Measurements from ENCODE around the gene ADCY1. TPM values are rescaled to one million over a fixed set of nuclear protein-coding genes. Genes with fewer than 3 reads are reported as not detected.
A peak's percentile ranks its signal among the peaks of the same experiment; 100 is the strongest.

The ADCY1 gene
- total RNA-seq, 2 donors from 2014 or later = 0.87 to 1.2 TPM

DNA sequence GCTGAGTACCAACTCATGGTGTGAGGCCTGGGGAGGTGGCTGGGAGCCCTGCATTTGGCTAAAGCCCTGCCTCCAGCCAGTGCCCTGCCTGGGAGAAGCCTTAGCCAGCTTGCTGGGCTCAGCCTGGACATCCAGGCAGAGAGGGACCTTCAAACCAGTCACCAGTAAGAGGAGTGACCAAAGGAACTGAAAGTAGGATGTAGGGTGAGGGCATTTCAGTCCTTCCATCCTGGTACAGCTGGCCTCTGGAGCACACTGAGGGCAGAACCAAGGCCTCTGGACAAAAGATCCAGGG is 124.8 kb downstream of the ADCY1 start:
- intact Hi-C loops (cut with DNase I, micrococcal nuclease) = no loop called here
- DNase-seq (no peak), ATAC-seq (no peak)

DNA sequence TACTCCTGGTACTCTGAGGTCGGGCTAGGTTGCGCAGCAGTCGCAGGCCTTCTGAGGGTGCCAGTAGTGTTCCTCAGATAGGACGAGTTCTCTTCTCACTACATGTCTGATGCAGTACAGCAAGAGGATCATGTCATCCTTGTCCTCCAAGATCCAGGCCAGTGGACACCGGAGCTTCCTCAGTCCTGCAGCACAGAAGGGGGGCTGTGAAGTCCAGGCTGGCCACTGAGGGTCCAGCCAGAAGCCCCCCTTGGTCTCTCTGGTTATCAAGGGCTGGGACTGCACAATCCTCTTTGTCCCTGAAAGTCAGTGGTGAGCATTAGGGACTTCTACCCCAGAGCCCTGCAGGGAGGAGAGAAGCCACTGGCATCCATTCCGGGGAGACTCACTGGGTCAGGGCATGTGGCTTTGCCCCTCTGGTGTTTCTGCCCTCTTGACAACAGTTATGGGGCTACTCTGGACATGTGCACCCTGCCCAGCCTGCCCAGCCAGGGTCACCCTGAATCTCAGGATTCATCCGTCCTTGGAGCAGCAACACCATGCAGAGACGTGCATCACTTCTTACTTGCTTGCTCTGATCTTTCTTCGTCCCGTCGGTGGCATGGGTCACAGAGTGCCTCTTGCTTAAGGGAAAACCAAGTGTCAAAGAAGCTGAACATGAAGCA is 125.7 kb downstream of the ADCY1 start:
- intact Hi-C loops (cut with DNase I, micrococcal nuclease) = no loop called here
- ATAC-seq = no peak
- peak in 1 of 2 donors; percentile 1 for DNase-seq

DNA sequence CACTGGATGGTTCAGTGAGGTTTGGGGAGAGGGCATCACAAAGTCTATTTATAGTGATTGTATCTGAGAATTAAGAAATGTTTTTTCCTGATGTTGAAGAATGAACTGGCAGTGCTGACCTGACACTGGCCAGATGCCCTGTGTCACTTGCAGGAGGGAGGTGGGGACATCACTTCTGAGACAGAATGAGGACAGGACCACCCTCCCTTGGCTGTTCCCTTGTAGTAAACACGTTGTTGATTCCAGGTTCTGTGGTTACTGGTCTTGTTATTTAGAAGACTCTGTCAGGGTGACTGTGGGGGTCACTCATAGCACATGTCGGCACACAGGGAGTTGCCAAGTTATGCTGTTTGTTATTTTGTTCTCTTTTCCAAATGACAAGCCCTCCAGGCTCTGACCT is 126.4 kb downstream of the ADCY1 start:
- intact Hi-C loops (cut with DNase I, micrococcal nuclease) = no loop called here
- DNase-seq (no peak), ATAC-seq (no peak)

DNA sequence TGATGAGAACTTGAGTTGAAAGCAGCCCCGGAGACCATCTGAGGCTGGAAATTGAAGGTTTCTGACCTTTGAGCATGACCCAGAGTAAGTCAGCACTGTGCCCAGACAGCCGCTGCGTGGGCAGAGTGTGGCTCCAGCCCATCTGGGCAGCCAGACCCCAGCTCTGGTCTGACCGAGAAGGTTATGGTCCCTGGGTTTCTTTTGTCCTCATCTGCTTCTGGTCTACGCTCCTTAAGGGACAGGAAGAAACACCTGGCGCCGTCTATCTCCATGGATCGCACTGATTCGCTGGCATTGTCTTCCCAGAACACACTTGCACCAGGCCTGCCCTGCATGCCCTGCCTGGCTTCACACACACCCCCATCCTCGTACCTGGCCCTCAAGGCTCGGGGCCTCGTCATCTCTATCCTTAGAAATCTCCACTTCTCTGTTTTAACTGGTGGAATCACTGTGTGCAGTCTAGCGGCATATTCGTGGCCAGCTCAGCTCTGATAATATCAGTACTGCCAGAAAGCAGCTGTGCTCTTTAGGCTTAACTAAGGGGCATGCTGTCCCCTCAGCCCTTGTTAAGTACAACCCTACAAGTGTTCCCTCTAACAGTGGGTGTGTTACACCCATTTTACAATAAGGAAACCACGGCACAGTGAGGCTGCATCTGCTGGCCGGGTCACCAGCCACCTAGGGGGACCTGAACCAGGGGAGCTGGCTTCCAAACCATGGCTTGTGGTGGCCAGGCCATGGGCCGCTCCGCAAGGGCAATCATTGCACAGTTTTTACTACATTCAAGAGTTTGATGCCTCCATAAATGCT is 127.7 kb downstream of the ADCY1 start:
- intact Hi-C loops (cut with DNase I, micrococcal nuclease) = no loop called here
- no peak for ATAC-seq
- peak in 1 of 2 donors; percentile 1 for DNase-seq

DNA sequence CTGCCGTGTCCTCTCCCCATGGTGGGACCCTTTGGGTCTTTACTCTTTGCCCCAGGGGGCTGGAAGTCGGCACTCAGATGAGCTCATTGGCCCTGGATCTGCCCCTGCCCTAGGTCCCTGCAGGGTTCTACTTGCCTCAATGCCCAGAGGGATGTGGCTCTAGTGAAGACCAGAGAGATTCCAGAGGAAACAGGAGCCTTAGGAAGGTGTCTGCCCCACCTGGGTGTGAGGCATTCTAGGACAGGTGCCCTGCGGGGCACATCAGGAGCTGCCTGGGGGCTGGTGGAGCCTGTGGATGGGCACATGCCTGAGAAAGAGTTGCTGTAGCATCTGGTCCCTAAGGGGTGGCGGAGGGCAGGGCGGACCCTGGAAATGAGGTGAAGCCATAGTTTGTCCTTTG is 128.6 kb downstream of the ADCY1 start:
- intact Hi-C loops (cut with DNase I, micrococcal nuclease) = no loop called here
- no peak for ATAC-seq
- peak in 1 of 2 donors; percentile 1 for DNase-seq

DNA sequence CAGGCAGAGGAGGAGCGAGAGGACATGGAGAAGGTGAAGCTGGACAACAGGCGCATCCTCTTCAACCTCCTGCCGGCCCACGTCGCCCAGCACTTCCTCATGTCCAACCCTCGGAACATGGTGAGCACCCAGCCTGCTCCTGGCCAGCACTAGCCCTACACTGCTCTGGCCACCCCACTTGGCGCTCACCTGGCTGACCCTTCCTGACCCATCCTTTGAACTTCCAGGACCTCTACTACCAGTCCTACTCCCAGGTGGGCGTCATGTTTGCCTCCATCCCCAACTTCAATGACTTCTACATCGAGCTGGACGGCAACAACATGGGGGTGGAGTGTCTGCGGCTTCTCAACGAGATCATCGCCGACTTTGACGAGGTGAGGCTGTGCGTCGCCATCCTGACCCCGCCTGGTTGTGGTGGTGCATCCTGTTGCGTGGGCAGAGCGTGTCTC is 129.2 kb downstream of the ADCY1 start:
- intact Hi-C loops (cut with DNase I, micrococcal nuclease) = no loop called here
- ATAC-seq = no peak
- peak in 1 of 2 donors; percentile 1 for DNase-seq

DNA sequence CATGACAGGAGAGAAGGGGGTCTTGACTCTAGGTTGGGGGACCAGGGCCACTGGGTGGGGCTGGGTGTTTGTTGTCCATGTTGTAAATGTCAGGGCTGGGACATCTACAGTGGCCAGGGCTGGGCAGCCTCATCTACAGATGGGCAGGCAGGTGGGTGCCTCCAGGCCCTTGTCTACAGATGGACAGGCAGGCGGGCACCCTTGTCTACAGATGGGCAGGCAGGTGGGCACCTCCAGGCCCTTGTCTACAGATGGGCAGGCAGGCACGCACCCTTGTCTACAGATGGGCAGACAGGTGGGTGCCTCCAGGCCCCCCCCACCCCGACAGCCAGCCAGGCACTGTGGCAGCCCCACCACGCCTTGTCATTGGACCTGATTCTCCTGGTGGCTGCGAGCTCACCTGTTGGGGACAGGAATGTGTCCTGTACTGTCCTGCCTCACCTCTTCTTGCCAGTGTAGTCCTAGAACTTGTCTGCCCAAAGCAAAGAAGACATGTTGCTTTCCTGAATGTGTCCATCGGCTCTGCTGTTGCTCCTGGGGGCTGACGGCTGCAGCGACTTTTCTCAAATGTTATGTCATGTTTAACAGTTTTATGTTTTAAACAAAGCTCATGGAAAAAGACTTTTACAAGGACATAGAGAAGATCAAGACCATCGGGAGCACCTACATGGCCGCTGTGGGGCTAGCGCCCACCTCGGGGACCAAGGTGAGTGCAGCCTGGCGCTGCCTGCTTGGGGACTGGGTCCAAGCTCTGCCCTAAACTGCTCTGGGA is 129.9 kb downstream of the ADCY1 start:
- no peak for ATAC-seq
- intact Hi-C loops (cut with DNase I, micrococcal nuclease) = no loop called here
- peak in 1 of 2 donors; percentile 1 for DNase-seq

DNA sequence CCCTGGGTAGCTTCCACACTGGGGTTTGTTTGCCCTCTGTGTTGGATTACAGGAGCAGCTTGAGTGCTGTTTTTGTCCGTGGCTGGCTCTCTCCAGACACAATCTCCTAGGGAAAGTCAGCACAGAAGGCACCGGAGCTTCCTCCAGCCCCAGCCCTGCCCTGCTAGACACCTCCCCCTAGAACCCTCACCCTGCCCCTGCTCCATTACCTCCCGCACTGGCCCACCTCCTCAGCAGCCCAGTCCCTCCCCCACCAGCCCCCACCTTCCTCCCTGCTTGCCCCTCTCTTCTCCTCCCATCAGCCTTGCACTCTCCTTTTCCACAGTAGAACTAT is 130.5 kb downstream of the ADCY1 start:
- DNase-seq (peak in 1 of 2 donors; percentile 0), ATAC-seq (no peak)
- intact Hi-C loops (cut with DNase I, micrococcal nuclease) = no loop called here

DNA sequence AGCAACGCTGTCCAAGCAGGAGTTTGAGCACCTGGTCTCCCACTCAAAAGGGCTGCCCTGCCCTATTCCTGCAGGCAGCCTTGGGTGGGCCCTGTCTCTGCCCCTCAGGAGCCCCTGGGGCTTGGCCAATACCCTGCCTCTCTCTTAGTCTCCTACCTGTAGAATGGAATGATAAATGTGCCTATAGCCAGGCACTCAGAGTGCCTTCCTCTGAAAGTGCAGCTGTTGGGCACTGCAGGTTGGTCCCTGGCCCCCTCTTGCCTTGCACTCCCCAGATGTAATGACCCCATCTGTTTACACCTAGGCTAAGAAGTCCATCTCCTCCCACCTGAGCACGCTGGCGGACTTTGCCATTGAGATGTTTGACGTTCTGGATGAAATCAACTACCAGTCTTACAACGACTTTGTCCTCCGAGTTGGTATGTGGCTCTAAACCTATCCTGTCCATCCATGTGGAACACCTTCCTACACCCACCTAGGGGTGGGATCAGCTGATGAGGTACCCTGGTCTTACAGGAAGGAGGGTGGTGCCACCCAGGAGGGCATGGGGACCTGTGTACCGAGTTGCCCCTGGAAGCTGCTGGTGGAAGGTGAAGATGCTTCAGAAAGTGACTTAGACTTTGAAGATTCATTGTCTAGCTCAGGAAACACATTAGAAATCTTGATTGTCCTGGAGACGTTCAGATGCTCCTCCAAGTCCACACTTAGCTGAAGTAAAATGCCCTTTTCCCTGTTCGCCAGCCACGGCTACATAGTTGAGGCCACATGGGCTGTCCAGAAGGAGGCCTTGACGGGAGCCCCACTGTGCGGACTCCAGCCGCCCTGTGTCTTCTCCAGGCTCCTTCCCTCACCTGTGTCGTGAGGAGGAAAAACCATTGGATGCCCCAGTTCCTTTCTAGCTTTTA is 134.1 kb downstream of the ADCY1 start:
- ATAC-seq (no peak), DNase-seq (peak in 1 of 2 donors; percentile 0)
- intact Hi-C loops (cut with DNase I, micrococcal nuclease) = no loop called here

DNA sequence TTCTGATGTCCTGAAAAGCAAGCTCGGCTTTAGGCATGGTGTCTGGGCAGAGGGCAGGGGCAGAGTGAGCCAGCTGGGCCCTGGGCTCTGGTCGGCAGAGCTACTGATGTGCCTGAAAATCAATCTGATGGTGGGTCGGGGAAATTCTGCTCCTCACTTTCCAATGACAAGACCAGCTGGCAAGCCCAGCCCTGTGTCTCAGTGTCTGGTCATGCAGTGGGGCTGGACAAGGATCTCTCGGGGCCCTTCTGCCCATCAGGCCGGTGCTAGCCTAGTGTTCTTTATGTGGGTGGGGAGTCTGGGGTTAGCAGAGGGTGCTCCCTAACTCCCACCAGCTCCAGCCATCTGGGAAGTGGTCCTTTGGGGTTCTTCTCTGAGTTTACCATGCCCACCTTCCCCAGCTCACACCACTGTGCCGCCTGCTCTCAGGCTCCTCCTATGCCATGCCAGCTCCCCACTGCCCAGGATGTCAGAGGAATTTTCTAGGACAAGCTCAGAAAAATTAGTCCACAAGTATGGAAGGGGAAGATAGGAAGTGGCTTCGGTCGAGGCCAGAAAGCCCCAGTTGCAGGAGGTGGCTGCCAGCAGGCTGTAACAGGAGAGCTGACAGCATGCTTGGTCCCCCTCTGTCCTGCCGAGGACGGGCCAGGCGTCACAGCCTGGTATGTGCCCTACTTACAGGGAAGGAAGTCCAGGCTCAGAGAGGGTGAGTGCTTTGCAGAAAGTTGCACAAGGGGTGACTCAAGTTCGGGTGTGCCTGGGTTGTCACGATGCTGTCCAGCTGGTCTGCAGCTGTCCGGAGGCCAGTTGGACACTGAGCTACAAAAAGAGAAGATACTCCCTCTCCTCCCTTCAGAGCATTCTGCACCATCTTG is 135.2 kb downstream of the ADCY1 start:
- ATAC-seq (no peak), DNase-seq (peak in 1 of 2 donors; percentile 8)
- intact Hi-C loops (cut with DNase I, micrococcal nuclease) = no loop called here

DNA sequence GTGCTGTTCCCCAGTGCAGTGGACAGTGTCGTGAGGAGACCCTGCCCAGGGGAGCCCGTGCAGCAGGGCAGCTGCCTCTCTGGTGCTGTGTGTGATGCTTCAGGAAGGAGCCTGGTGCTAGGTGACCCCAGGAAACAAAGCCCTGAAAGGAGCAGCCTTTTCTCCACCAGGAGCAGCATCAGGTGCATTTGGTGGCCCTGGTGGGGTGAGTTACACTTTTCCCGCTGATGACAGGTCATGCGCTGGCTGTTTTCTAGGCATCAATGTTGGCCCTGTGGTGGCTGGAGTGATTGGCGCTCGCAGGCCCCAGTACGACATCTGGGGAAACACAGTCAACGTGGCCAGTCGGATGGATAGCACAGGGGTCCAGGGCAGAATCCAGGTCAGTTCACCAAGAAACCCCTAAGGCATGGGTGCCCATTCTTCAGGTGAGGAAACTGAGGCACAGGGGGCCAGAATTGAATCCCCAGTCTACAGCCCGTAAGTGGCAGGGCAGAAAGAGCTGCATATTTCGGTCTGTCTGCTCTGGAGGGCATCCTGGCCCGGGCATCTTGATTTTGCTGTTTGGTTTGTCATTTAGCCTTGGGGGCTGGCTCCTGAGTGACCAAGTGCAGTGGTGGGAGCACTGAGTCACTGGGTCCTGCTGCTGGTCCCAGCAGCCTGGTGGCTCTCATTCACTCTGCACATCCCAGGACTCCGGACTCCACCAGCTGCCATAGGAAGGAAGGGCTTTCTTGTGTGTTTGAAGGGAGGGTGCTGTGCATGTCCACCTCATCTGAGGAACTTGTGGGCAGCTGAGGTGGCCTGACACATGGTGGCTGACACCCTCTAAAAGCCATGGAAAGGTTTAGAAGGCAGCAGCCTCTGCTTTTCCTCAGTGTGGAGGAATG is 136.3 kb downstream of the ADCY1 start:
- intact Hi-C loops (cut with DNase I, micrococcal nuclease) = no loop called here
- ATAC-seq = no peak
- DNase-seq = peak in 1 of 2 donors; percentile 1

DNA sequence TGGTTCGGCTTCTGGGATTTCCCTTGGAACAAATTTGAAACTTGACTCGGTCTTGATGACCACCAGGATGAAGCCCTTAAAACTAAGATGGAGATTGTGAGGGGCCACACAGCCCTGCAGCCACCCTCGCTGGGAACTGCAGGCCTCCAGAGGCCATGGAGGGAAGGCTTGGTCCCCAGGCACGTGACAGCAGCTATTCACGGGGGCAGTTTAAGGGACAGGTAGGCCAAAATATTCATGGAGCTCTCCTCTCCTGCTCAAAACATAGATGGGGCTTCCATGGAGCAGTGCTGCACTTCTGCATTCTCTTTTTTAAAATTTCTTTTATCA is 137.0 kb downstream of the ADCY1 start:
- DNase-seq (no peak), ATAC-seq (no peak)
- intact Hi-C loops (cut with DNase I, micrococcal nuclease) = no loop called here

DNA sequence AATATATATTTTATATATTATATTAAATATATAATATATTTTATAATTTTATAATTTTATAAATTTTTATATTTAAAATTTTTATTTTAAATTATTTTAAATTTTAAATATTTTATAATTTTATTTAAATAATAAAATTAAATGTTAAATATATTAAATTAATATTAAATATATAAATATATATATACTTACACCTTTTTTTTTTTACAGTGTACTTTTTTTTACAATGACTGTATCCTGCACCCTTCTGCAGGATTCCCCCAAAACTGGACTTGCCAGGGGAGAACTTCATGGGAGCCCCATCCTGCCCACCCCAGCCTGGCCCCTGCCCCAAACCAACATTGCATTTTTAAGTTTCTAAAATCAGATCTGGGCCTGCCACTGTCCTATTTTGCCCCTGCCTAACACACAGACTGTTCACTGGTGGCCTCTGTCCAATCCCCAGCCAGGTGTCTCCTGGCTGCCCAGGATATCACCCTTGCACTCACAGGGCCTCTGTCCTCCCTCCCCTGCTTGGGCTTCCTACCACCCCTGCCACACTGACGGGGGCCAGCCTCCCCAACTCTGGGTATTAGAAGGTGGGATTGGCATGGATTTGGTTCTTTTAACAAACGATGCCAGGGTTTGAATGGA is 138.0 kb downstream of the ADCY1 start:
- intact Hi-C loops (cut with DNase I, micrococcal nuclease) = no loop called here
- peak in 1 of 2 donors; percentile 0 for DNase-seq
- ATAC-seq = no peak

DNA sequence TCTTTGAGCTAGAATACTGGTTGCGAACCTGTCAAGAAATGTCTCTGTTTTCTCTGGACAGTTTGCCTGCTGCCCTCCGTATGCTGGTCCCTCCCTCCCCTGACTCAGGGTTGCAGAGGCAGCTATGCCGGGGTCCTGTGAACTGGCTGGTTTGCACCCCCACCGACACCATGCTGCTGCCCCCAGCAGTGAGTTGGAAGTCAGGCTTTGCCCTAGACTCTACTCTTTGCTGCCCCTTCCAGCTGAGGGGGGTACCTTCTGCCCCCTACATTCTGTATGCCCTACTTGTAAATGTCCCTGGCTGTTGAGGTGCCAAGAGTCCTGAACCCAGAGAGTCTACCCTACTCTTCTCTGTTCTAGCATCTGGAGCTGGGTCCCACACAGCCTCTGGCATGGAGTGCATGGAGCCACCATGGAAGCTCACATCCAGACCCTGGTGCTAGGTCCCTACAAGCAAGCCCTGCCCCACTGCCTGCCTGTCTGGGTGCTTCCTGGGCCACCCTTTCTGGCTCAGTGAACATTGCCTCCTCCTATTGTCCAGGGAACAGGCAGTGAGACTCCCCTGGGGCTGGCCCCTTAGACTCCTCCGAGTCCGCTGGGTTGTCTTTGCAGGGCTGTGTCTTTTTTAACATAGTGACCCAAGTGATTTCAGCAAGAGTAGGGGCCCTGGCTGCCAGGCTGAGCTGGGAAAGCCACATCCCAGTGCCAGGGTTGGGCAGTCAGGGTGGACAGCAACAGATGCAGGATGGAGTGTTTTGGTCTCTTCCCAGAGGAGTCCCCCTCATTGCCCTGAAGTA is 138.9 kb downstream of the ADCY1 start:
- no peak for ATAC-seq
- intact Hi-C loops (cut with DNase I, micrococcal nuclease) = no loop called here
- no peak for DNase-seq

DNA sequence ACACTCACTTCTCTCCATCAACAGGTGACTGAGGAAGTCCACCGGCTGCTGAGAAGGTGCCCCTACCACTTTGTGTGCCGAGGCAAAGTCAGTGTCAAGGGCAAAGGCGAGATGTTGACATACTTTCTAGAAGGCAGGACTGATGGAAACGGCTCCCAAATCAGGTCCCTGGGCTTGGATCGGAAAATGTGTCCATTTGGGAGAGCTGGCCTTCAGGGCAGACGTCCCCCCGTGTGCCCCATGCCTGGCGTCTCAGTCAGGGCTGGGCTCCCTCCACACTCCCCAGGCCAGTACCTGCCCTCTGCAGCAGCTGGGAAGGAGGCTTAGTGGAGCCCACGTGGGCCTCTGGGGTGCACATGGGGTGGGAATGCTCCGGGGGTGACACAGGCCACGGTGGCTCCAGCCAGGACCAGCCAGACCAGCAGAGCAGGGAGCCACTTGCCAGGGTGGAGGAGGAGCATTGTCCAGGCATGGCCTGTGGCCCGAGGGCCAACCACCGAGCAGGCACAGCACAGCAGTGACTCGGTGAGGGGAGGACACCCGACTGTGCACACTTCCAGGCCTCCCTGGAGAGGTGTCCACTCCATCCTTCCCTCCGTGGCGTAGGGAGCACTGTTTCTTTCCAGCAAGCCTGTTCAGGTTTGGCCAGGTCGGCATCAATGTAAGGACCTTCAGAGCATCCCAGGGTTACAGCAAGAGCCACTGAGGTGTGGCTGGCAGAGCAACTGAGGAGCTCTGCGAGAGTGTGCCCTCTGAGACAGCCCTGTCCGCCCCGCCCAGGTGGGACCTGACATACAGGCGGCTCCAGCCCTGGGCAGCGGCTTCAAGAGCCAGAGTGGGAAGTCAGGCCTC is 139.7 kb downstream of the ADCY1 start:
- DNase-seq = no peak
- intact Hi-C loops (cut with DNase I, micrococcal nuclease) = no loop called here
- no peak for ATAC-seq

Measured in left colon (tissue), 2 donors.